SJCRH30 (cell line): ENCODE results near the gene SELENOW. TPM values are rescaled to one million over a fixed set of nuclear protein-coding genes. Genes with fewer than 3 reads are reported as not detected.
"Not testable (repeated sequence)": the region's sequence is repeated elsewhere in the genome, so short reads cannot be mapped to it uniquely, and the experiment has no call there.

ENCODE experiments used
- DNase-seq, 2 experiments: peaks; one replicate each; pipeline ENCODE4 v3.0.0-alpha.2; 2015 to 2020
- H3K27ac ChIP-seq: fragments of 250-450 bp; sonication (Bioruptor Pico); 2 replicates; pipeline ENCODE4 v1.5.1; 2020; ENCODE audit warnings: mild to moderate bottlenecking, moderate library complexity
- H3K27me3 ChIP-seq: fragments of 250-450 bp; sonication (Bioruptor Pico); 2 replicates; pipeline ENCODE4 v1.5.1; 2020; ENCODE audit warnings: mild to moderate bottlenecking, moderate library complexity
- H3K36me3 ChIP-seq: fragments of 250-450 bp; sonication (Bioruptor Pico); 2 replicates; pipeline ENCODE4 v1.5.1; 2020; ENCODE audit warnings: mild to moderate bottlenecking, moderate library complexity
- H3K4me1 ChIP-seq: fragments of 250-450 bp; sonication (Bioruptor Pico); 2 replicates; pipeline ENCODE4 v1.5.1; 2020; ENCODE audit warnings: mild to moderate bottlenecking, moderate library complexity
- H3K4me3 ChIP-seq: fragments of 250-450 bp; sonication (Bioruptor Pico); 2 replicates; pipeline ENCODE4 v1.5.1; 2020; ENCODE audit warnings: mild to moderate bottlenecking, moderate library complexity
- H3K9me3 ChIP-seq: fragments of 250-450 bp; sonication (Bioruptor Pico); replicated peaks from 2 replicates; pipeline ENCODE4 v1.5.1; 2020; ENCODE audit warnings: mild to moderate bottlenecking, moderate library complexity
- total RNA-seq: library from RNA; depleted of rRNA; stranded (reverse); fragments of >200 nt; shearing (Covaris generic); gene quantifications from 2 replicates; pipeline ENCODE4 v1.2.3, GENCODE V29; 2014; rRNA removed

Gene SELENOW
- total RNA-seq: 204 and 219 TPM in 2 replicates

DNA sequence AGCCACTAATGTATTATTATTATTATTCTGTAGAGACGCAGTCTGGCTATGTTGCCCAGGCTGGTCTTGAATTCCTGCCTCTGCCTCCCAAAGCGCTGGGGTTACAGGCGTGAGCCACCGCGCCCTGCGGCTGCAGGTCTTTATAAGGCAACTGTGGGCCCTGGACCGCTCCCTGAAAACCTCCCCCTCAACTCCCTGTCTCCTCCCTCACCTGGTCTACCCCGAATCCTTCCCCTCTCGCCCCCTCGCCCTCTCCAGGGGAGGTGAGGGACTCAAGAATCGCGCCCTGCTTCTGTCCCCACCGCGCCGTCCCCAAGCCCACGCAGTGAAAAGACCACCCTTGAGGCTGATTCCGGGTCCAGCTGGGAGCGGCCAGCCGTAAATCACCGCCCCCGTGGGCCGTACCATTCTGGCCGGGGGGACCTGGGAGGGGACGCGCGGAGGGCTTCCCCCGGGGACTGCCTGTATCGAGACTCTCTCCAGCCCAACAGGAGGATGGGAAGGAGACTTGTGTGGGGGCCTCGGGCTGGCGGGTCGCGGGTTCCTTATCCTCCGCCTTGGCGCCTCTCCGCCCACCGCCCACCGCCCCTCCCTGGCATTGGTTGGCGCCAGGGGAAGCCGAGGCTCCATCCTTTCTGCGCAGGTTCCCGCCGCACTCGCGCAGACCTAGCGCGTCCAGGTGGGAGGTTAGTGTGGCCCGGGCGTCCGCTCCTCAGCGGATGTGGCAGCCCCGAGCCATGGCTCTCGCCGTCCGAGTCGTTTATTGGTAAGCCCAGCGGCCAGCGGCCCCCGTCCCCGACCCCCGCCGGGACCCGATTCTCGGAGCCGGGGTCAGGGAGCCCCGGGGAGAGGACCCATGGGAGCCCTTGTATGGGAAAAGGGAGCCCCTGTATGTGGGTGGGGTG is at the start of gene SELENOW:
Gene SELENOW, plus strand, starts transcription at position 655 of the 905 bp plus-strand sequence. Its CDS starts 83 bp downstream, at position 738.
- H3K4me3 ChIP-seq: peak within 1 kb of the TSS; percentile 78
- peak; percentile 75 to 79 for DNase-seq
- H3K4me1 ChIP-seq: peaks cover 15% of the 10 kb centered on the region

DNA sequence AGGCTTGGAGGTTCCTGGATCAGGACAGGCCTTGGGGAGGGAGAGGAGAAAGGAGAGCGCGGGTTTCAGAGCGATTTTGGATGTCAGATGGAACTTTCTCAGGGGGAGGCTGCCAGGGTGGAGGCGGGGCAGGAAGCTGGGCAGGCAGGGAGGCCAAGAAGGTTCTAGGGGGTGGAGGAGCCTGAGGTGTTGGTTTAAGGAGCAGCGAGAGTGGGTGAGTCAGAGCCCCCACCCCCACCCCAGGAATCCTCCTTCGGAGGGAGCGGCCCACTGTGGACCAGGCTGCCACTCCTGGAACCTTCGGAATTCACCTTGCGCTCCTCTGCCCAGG is 49.1 kb upstream of the SELENOW start:
- Histone ChIP-seq H3K4me1 (no peaks in the 10 kb centered on the region), H3K36me3 (no peaks in the 10 kb centered on the region; the same call in 1 of the 2 replicates), H3K9me3 (no peaks in the 10 kb centered on the region), H3K4me3 (no peak overlapping the region), H3K27me3 (no peaks in the 10 kb centered on the region), H3K27ac (no peak overlapping the region)
- no peak for DNase-seq

More for the DNA sequence above, at the start of gene SELENOW:
- no peaks in the 10 kb centered on the region for H3K9me3 ChIP-seq
- H3K36me3 ChIP-seq: no peaks in the 10 kb centered on the region; the same call in none of the 2 replicates
- no peaks in the 10 kb centered on the region for H3K27me3 ChIP-seq
- H3K27ac ChIP-seq: peak within 1 kb of the TSS; percentile 97

DNA sequence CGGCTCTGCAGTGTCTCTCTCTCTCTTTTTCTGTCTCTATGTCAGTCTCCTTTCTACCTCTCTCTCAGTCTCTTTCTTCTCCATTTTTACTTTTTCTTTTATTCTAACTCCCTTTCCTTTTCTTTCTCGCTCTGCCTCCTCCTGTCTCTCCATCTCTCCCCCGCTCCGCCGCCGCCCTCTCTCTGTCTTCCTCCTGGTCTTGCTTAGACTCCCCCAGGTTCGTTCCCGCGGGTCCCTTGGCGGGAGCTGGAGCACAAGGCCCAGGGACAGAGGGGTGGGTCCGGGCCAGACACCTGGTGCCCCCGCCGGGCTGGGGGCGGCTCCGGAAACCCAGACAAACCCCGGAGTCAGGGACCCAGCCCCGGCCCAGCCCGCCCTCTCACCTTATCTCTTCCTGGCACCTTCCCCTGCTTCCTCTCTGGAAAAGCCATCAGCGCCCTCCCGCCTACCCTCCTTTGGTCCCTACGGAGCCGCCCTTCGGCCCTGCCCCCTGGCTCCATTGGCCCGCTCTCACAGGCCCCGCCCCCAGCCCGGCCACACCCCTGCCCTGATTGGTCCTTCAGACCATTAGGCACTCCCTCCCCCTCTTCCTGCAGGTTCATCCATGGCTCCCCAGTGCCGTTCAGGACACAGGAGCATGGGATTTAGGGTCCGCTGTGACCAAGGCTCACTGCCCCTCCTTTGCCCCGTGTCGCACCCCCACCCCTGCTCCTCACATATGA is 48.5 kb upstream of the SELENOW start:
- no peaks in the 10 kb centered on the region for H3K4me1 ChIP-seq
- no peak overlapping the region for H3K27ac ChIP-seq
- peak; percentile 35 to 38 for DNase-seq
- no peaks in the 10 kb centered on the region for H3K27me3 ChIP-seq
- no peaks in the 10 kb centered on the region; the same call in 1 of the 2 replicates for H3K36me3 ChIP-seq
- H3K9me3 ChIP-seq: no peaks in the 10 kb centered on the region
- no peak overlapping the region for H3K4me3 ChIP-seq

DNA sequence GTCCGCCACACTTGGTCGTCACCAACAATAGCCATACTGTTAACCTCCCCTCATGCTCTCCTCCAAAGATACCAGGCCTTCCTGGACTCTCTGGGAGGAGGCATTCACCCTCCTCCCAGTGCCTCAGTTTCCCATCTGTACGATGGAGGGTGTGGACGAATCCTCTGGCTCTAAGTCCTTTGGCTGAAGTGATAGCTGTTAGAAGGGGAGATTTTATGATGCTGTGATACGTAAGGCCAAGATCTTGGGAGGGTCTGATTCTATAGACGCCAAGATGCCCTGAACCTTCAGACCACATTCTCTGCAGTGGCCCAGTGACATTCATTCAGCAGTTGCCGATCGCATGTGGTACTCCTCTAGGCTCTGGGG is 48.0 kb upstream of the SELENOW start:
- no peak for DNase-seq
- H3K9me3 ChIP-seq: no peaks in the 10 kb centered on the region
- no peaks in the 10 kb centered on the region for H3K27me3 ChIP-seq
- no peaks in the 10 kb centered on the region; the same call in 1 of the 2 replicates for H3K36me3 ChIP-seq
- no peaks in the 10 kb centered on the region for H3K4me1 ChIP-seq
- H3K4me3 ChIP-seq: no peak overlapping the region
- H3K27ac ChIP-seq: no peak overlapping the region

DNA sequence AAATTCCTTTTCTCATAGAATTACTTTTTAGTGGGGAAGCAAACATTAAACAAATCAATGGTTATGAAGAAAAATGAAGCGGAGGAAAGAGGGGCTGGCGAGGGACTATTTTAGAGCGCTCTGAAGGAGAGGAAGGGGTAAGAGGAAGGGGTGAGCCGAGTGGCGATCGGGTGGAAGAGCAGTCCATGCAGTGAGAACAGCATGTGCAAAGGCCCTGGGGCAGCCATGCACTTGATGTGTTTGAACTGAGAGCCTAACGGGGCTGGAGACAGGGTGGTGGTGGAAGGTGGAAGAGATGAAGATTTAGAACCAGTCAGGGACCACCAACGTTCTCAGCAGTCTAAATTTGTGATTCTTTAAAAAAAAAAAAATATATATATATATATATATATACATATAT is 47.6 kb upstream of the SELENOW start:
- H3K36me3 ChIP-seq: no peaks in the 10 kb centered on the region; the same call in 1 of the 2 replicates
- no peak for DNase-seq
- no peak overlapping the region for H3K4me3 ChIP-seq
- no peaks in the 10 kb centered on the region for H3K4me1 ChIP-seq
- no peak overlapping the region for H3K27ac ChIP-seq
- H3K27me3 ChIP-seq: no peaks in the 10 kb centered on the region
- no peaks in the 10 kb centered on the region for H3K9me3 ChIP-seq

DNA sequence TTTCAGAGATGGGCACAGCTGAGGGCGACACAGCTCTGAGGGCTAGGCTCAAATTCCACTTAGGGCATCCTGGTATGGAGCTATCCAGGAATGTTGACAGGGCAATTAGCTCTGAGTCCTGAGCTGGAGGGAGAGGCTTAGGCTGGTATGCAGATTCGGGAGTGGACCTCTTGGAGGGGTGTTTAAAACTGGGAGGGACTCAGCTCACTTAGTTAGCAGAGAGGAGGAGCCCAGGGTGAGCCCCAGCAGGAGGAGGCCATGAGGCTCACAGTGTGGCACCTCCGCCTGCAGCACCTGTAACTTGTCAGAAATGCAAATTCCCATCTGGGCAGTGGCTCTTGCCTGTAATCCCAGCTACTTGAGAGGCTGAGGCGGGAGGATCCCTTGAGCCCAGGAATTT is 43.4 kb upstream of the SELENOW start:
- Histone ChIP-seq H3K27me3 (no peaks in the 10 kb centered on the region), H3K4me1 (no peaks in the 10 kb centered on the region), H3K9me3 (no peaks in the 10 kb centered on the region), H3K36me3 (no peaks in the 10 kb centered on the region), H3K4me3 (no peak overlapping the region), H3K27ac (no peak overlapping the region)
- no peak for DNase-seq

DNA sequence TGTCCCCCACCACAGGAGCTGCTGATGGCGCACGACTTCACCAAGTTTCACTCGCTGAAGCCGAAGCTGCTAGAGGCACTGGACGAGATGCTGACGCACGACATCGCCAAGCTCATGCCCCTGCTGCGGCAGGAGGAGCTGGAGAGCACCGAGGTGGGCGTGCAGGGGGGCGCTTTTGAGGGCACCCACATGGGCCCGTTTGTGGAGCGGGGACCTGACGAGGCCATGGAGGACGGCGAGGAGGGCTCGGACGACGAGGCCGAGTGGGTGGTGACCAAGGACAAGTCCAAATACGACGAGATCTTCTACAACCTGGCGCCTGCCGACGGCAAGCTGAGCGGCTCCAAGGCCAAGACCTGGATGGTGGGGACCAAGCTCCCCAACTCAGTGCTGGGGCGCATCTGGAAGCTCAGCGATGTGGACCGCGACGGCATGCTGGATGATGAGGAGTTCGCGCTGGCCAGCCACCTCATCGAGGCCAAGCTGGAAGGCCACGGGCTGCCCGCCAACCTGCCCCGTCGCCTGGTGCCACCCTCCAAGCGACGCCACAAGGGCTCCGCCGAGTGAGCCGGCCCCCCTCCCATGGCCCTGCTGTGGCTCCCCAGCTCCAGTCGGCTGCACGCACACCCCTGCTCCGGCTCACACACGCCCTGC is 37.5 kb upstream of the SELENOW start:
- DNase-seq: no peak
- no peaks in the 10 kb centered on the region for H3K9me3 ChIP-seq
- H3K4me3 ChIP-seq: no peak overlapping the region
- H3K27me3 ChIP-seq: no peaks in the 10 kb centered on the region
- H3K27ac ChIP-seq: no peak overlapping the region
- peaks cover 5% of the 10 kb centered on the region; the same call in 1 of the 2 replicates for H3K4me1 ChIP-seq
- no peaks in the 10 kb centered on the region for H3K36me3 ChIP-seq

DNA sequence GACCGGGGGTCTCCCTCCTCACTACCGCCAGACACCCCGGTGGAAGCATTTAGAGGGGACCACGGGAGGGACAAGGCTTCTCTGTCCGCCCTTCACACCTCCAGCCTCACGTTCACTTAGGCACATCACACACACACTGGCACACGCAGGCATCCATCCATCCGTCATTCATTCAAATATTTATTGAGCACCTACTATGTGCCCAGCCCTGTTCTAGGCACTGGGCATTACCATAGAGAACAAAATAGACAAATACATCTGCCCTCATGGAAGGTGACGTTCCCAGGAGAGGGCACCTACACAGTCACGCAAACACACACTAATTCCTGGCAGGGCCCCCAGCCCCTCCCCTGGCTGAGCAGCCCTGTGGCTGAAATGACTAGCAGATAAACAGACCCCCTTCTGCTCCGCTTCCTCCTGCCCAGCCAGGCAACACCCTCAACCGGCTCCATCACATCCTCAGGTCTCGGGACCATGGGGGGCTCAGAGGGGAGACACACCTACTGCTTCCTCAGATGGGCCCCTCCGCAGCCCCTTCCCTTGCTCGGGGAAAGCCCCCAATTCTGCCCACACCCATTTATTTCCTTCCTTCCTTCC is 36.9 kb upstream of the SELENOW start:
- no peak overlapping the region for H3K4me3 ChIP-seq
- no peak overlapping the region for H3K27ac ChIP-seq
- no peak for DNase-seq
- H3K27me3 ChIP-seq: no peaks in the 10 kb centered on the region
- peaks cover 5% of the 10 kb centered on the region; the same call in 1 of the 2 replicates for H3K4me1 ChIP-seq
- peaks cover under 1% of the 10 kb centered on the region; the same call in 1 of the 2 replicates for H3K36me3 ChIP-seq
- no peaks in the 10 kb centered on the region for H3K9me3 ChIP-seq

DNA sequence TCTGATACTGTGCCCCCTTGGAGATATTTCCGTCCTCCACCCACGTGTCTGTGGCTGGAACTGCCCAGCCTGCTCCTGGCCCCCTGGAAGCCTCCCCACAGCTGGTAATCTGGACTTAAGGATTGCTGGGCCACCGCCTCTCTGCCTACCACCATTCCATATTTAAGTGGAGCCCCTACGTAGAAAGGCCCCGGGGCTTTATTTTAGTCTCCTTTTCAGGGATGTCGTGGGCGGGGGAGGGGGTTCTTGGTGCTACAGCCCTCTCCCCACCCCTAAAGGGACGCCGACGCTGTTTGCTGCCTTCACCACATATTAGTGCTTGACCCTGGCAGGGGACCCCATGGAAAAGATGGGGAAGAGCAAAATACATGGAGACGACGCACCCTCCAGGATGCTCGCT is 35.9 kb upstream of the SELENOW start:
- H3K4me3 ChIP-seq: peak overlapping the region; percentile 58
- H3K27me3 ChIP-seq: no peaks in the 10 kb centered on the region
- peak; percentile 35 to 50 for DNase-seq
- H3K27ac ChIP-seq: peak overlapping the region; percentile 89
- H3K4me1 ChIP-seq: peaks cover 5% of the 10 kb centered on the region; the same call in 1 of the 2 replicates
- peaks cover 9% of the 10 kb centered on the region for H3K36me3 ChIP-seq
- no peaks in the 10 kb centered on the region for H3K9me3 ChIP-seq

DNA sequence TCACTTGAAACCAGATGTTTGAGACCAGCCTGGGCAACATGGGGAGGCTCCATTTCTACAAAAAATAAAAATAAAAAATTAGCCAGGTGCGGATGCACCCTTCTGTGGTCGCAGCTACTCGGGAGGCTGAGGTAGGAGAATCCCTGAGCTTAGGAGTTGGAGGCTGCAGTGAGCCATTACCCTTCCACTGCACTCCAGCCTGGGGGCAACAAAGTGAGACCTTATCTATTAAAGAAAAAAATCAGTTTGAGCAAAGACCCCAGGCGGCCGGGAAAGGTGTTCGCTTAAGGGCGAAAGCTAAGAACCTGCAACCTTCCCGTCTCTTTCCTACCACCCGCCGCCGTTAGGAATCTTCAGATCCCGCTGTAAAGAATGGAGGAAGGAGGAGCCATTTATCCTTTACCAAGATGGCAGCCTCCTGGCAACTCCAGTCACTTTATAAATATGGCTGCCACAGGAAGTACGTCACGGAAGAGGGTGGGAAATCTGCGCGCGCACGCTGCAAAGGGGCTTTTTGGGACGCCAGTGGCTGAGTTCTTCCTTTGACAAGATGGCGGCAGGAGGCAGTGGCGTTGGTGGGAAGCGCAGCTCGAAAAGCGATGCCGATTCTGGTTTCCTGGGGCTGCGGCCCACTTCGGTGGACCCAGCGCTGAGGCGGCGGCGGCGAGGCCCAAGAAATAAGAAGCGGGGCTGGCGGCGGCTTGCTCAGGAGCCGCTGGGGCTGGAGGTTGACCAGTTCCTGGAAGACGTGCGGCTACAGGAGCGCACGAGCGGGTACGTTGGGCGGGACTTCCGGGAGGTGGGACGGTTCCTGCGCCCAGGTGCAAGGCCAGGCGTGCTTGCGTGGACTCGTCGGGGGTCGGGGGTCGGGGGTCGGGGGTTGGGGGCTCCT is 33.2 kb upstream of the SELENOW start, which contains the start of gene NOP53:
Gene NOP53, plus strand, starts transcription at position 537 of the 892 bp plus-strand sequence. Its CDS starts 14 bp downstream, at position 551.
- Histone ChIP-seq H3K4me1 (peaks cover 5% of the 10 kb centered on the region; the same call in 1 of the 2 replicates), H3K4me3 (peak within 1 kb of the TSS; percentile 100), H3K9me3 (no peaks in the 10 kb centered on the region), H3K27ac (peak within 1 kb of the TSS; percentile 94), H3K36me3 (peaks cover 25% of the 10 kb centered on the region), H3K27me3 (no peaks in the 10 kb centered on the region)
- DNase-seq: peak; percentile 97 to 98

DNA sequence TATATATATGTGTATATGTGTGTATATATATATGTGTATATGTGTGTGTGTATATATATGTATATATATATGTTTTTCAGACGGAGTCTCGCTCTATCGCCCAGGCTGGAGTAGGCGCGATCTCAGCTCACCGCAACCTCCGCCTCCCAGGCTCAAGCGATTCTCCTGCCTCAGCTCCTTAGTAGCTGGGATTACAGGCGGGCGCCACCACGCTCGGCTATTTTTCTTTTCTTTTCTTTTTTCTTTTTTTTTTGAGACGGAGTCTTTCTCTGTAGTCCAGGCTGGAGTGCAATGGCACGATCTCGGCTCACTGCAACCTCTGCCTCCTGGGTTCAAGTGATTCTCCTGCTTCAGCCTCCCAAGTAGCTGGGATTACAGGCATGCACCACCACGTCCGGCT is 32.4 kb upstream of the SELENOW start:
- H3K4me1 ChIP-seq, H3K27ac ChIP-seq, H3K9me3 ChIP-seq, H3K27me3 ChIP-seq, DNase-seq: not testable (repeated sequence)
- H3K4me3 ChIP-seq: peak overlapping the region; percentile 100
- peaks cover 34% of the 10 kb centered on the region for H3K36me3 ChIP-seq

DNA sequence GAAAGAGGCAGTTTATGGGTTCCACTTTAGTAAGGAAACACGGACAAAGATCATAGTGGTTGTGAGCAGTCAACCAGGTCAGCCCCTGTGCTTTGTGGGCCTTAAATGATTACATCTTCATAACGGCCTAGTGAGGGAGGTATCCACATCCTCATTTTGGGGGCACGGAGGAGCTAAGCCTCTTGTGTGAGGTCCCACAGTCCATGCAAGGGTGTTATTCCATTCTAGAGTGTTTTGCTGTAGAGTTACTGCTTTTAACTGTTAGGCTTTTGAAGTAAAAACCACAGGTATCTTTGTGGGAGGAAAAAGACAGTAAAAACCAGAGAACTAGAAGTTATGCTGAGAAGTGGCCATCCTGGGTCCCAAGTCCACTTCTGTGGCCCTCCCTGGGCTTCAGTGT is 29.2 kb upstream of the SELENOW start:
- H3K27ac ChIP-seq: no peak overlapping the region
- no peaks in the 10 kb centered on the region for H3K9me3 ChIP-seq
- no peaks in the 10 kb centered on the region; the same call in 1 of the 2 replicates for H3K4me1 ChIP-seq
- no peak overlapping the region for H3K4me3 ChIP-seq
- DNase-seq: no peak
- no peaks in the 10 kb centered on the region for H3K27me3 ChIP-seq
- peaks cover 56% of the 10 kb centered on the region for H3K36me3 ChIP-seq

DNA sequence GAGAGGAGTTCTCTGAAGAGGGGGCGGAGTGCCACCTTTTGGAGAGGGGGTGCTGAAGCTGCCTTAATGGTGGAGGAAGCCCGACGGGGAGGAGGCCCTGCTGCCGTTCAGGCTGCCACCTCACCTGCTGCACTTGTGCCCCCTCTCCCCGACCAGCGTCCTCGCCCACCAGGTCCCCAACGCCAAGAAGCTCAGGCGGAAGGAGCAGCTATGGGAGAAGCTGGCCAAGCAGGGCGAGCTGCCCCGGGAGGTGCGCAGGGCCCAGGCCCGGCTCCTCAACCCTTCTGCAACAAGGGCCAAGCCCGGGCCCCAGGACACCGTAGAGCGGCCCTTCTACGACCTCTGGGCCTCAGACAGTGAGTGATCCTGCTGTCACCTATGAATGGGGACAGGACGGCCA is 27.8 kb upstream of the SELENOW start:
- Histone ChIP-seq H3K27ac (no peak overlapping the region), H3K4me1 (no peaks in the 10 kb centered on the region), H3K4me3 (no peak overlapping the region), H3K27me3 (no peaks in the 10 kb centered on the region), H3K9me3 (no peaks in the 10 kb centered on the region), H3K36me3 (peaks cover 62% of the 10 kb centered on the region)
- DNase-seq: no peak
